Lung (tissue), 12 donors: ENCODE measurements around the gene ATXN10. TPM values are rescaled to one million over a fixed set of nuclear protein-coding genes. Genes with fewer than 3 reads are reported as not detected.

Experiments used
- ATAC-seq: fragments of 200-7000 bp; cut with Tn5 transposase; one replicate; pipeline ENCODE4 v1.9.1; 2020; ENCODE audit warnings: moderate number of reproducible peaks; ENCODE audit not compliant: insufficient read depth, low FRiP score
- DNase-seq, 3 donors: peaks; one replicate each; pipeline ENCODE4 v3.0.0-alpha.2; 2013 to 2017
- H3K27ac ChIP-seq, 2 donors: one replicate each; pipeline ENCODE4 v1.5.1; 2013; ENCODE audit warnings: mild to moderate bottlenecking in 2 of 2, moderate library complexity in 2 of 2, control low read depth in 1 of 2, inconsistent platforms in 1 of 2, low read depth in 1 of 2, low read length in 1 of 2
- H3K27me3 ChIP-seq, 3 donors: one replicate each; pipeline ENCODE4 v1.5.1; 2013; ENCODE audit warnings: low read length in 2 of 3; ENCODE audit not compliant: control insufficient read depth in 3 of 3, insufficient read depth in 3 of 3
- H3K36me3 ChIP-seq, 4 donors: one replicate each; pipeline ENCODE4 v1.5.1; 2013; ENCODE audit warnings: low read length in 4 of 4, mild to moderate bottlenecking in 1 of 4, moderate library complexity in 1 of 4; ENCODE audit not compliant: control insufficient read depth in 4 of 4, insufficient read depth in 4 of 4
- H3K4me1 ChIP-seq, 5 donors: one replicate each; pipeline ENCODE4 v1.5.1; 2013; ENCODE audit warnings: low read length in 5 of 5, mild to moderate bottlenecking in 2 of 5, moderate library complexity in 1 of 5; ENCODE audit not compliant: control insufficient read depth in 5 of 5, insufficient read depth in 5 of 5
- H3K4me3 ChIP-seq: one replicate; pipeline ENCODE4 v1.5.1; 2013; ENCODE audit warnings: mild to moderate bottlenecking, control low read depth, moderate library complexity
- H3K9ac ChIP-seq, 2 donors: one replicate each; pipeline ENCODE4 v1.5.1; 2013; ENCODE audit warnings: low read length in 2 of 2, control low read depth in 1 of 2; ENCODE audit not compliant: insufficient read depth in 1 of 2
- H3K9me3 ChIP-seq, 4 donors: one replicate each; pipeline ENCODE4 v1.5.1; 2013; ENCODE audit warnings: low read length in 3 of 4, mild to moderate bottlenecking in 1 of 4, moderate library complexity in 1 of 4; ENCODE audit not compliant: control insufficient read depth in 4 of 4, insufficient read depth in 3 of 4
- WGBS, 2 donors: extraction: QIAGEN DNeasy Blood & Tissue Kit; methylation state at CpG; one replicate each; pipeline ENCODE4 v1.1.7; 2013; 5-methylcytosine and 5-hydroxymethylcytosine counted together
- polyA plus RNA-seq, 2 donors: library from polyadenylated mRNA; stranded (reverse); fragments of 200-250 nt; gene quantifications; one replicate each; pipeline ENCODE4 v1.2.1, GENCODE V29; 2013
- total RNA-seq, 2 donors: library from RNA; depleted of rRNA in 1 of 2; stranded (reverse); fragments of >200 nt in 1 of 2; gene quantifications; one replicate each; pipeline ENCODE4 v1.2.1, GENCODE V29; 2014 to 2021
- TF ChIP-seq, protein P1 (sequence below): IDR thresholded peaks from 2 replicates; pipeline ENCODE4 v1.5.1; 2012; ENCODE audit warnings: mild to moderate bottlenecking; ENCODE audit errors: control extremely low read depth, extremely low read depth
- donor health status: control.
- donor health status: control.
- donor health status: Bipolar disorder and iron deficiency.
- donor health status: healthy.
- donor health status: DM: yes; HTN: yes; CAD: no.

Gene ATXN10
- total and polyA plus RNA-seq, 4 donors, result 41.9 to 164 (median 92.2) TPM

DNA sequence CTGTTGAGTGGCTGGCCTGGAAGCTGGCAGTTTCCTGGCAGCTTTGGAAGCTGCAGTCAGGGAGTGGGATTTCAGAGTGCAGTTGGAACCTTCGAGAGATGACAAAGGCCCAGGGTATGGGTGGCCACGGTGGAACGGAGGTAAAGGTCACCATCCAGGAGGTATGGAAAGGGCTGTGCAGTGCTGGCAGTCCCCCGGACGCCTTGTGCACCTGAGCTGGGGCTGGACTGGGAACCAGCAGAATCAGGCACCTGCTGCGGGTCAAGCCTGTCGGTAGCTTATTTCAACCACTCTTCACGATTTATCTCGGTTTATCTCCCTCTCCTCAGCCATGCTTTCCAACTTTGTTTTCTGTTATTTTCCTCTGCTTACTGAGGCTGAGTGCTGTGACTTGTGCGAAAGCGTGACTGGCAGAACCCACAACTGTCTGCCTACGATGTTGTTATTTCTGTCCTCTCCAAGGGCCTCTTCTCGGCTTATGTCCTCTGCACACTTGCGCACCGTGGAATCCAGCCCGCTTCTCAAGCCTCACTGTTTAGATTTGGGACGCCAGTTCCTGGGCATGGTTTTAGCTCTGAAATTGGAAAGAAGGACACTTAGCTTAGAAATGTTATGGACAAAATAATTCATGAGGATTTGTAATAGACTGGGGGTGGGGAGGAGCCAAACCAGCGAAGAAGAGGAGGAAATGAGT lies 24.0 kb upstream of the ATXN10 start:
- Histone ChIP-seq H3K36me3 (peaks cover 0 to 6% (median 0%) of the 10 kb centered on the region in 4 donors), H3K4me3 (no peak overlapping the region), H3K4me1 (peaks cover 0 to 4% (median 0%) of the 10 kb centered on the region in 5 donors), H3K27me3 (peaks cover 0 to 2% (median 0%) of the 10 kb centered on the region in 3 donors), H3K9me3 (no peaks in the 10 kb centered on the region), H3K27ac (no peak overlapping the region), H3K9ac (no peak overlapping the region)
- no peak for DNase-seq
- whole genome bisulfite sequencing, 2 donors, result 82 to 84% methylated on average over 18 of the region's 18 CpGs
- no peak for ATAC-seq
- TF ChIP-seq, protein P1, sequence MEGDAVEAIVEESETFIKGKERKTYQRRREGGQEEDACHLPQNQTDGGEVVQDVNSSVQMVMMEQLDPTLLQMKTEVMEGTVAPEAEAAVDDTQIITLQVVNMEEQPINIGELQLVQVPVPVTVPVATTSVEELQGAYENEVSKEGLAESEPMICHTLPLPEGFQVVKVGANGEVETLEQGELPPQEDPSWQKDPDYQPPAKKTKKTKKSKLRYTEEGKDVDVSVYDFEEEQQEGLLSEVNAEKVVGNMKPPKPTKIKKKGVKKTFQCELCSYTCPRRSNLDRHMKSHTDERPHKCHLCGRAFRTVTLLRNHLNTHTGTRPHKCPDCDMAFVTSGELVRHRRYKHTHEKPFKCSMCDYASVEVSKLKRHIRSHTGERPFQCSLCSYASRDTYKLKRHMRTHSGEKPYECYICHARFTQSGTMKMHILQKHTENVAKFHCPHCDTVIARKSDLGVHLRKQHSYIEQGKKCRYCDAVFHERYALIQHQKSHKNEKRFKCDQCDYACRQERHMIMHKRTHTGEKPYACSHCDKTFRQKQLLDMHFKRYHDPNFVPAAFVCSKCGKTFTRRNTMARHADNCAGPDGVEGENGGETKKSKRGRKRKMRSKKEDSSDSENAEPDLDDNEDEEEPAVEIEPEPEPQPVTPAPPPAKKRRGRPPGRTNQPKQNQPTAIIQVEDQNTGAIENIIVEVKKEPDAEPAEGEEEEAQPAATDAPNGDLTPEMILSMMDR, result no peak

DNA sequence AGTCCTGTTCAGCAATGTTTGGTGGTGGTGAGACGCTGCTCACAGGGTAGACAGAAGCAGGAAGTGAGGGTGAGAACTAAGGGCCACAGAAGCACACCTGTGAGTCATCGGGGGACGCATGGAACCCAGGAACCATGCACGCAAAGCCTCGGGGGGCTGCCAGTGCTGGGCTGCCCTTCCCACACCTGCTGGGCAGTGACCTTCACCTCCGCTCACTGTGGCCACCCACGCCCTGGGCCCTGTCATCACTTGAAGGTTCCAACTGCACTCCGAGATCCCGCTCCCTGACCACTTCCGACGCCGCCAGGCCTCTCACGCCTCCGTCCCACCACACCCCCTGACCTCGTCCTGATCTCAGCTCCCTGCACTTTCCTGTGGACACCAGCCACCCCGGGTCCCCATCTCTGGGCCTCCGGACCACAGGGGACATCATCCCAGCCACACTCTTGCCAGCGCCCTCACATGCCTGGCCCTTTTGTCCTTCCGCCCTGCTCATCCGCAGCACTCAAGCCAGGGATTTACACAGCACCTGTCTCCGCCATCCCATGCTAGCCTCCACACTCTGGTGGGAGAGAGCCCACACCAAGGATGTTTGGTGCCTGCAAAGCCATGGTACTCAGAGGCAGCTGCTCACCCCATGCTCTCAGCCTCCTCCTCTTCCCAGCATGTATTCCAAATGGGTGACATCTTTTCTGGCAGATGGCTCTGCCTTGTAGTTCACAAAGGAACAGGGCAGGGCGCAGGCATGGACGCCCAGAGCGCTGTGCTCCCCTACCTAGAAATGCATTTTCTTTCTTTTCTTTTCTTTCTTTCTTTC lies 23.1 kb upstream of the ATXN10 start:
- peaks cover 0 to 2% (median 0%) of the 10 kb centered on the region in 3 donors for H3K27me3 ChIP-seq
- H3K27ac ChIP-seq, result no peak overlapping the region
- H3K9ac ChIP-seq, result no peak overlapping the region
- H3K4me1 ChIP-seq, result peaks cover 0 to 11% (median 0%) of the 10 kb centered on the region in 5 donors
- WGBS, 2 donors, result 75 to 79% methylated on average over 23 to 24 of the region's 24 CpGs
- no peak overlapping the region for H3K4me3 ChIP-seq
- DNase-seq (no peak), ATAC-seq (no peak)
- TF ChIP-seq, protein P1, result no peak
- peaks cover 0 to 6% (median 0%) of the 10 kb centered on the region in 4 donors for H3K36me3 ChIP-seq
- no peaks in the 10 kb centered on the region for H3K9me3 ChIP-seq

DNA sequence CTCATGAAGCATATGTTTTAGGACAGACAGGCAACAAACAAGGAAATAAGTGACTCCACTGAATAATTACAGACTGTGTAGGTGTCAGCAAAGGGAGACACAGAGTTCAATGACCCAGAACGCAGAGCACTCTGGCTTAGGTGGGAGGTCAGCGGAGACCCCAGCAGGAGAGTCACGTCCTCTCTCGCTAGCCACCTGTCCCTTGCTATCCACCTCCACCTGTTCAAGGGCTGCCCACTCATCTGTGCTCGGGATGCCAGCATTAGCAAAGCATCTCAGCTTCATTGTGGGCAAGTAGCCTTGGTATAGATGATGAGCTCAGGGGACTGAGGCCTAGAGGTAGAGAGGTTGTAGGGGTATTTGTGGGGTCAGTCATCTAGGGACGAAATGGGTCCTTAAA lies 21.8 kb upstream of the ATXN10 start:
- peaks cover 0 to 2% (median 0%) of the 10 kb centered on the region in 3 donors for H3K27me3 ChIP-seq
- no peak for DNase-seq

More for the DNA sequence above, 21.8 kb upstream of the ATXN10 start:
- Histone ChIP-seq H3K4me1 (peaks cover 0 to 11% (median 0%) of the 10 kb centered on the region in 5 donors), H3K9ac (no peak overlapping the region), H3K27ac (no peak overlapping the region), H3K36me3 (peaks cover 0 to 6% (median 0%) of the 10 kb centered on the region in 4 donors), H3K9me3 (no peaks in the 10 kb centered on the region), H3K4me3 (no peak overlapping the region)
- WGBS, 2 donors, result 95 to 97% methylated on average over 6 of the region's 6 CpGs
- TF ChIP-seq, protein P1, result no peak
- no peak for ATAC-seq
